Measurements from ENCODE around the gene TOMM20.
A peak's percentile ranks its signal among the peaks of the same experiment; 100 is the strongest.

TOMM20 gene

GRCh38 chr1:235134171-235134570 is 5.5 kb upstream of the TOMM20 start:
- no peak for DNase-seq (ENCODE audit: low spot score)

DNA sequence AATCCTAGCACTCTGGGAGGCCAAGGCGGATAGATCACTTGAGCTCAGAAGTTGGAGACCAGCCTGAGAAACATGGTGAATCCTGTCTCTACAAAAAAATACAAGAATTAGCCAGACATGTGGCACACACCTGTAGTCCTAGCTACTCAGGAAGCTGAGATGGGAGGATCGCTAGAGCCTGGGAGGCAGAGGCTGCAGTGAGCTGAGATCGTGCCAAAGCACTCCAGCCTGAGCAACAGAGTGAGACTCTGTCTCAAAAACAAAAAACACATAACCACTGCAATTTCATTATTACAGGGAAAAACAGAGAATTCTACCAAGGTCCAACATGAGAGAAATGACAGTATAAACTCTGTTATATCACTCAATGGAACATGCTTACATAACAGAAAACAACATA is 4.4 kb upstream of the TOMM20 start:
- DNase-seq (ENCODE audit: low spot score): no peak

GRCh38 chr1:235131961-235132360 is 3.3 kb upstream of the TOMM20 start:
- DNase-seq (ENCODE audit: low spot score): no peak

- no peak for DNase-seq (ENCODE audit: low spot score)
Observed at GRCh38 chr1:235130766-235131270, 2.2 kb upstream of the TOMM20 start.

- DNase-seq (ENCODE audit: low spot score): no peak
Observed at GRCh38 chr1:235129774-235130570, 1.3 kb upstream of the TOMM20 start.

- peak; percentile 30 for DNase-seq (ENCODE audit: low spot score)
Observed at GRCh38 chr1:235127732-235128455, 743 bp downstream of the TOMM20 start.

- DNase-seq (ENCODE audit: low spot score): peak; percentile 19
Observed at GRCh38 chr1:235127203-235127602, 1.4 kb downstream of the TOMM20 start.

GRCh38 chr1:235124665-235125064 is 4.0 kb downstream of the TOMM20 start:
- no peak for DNase-seq (ENCODE audit: low spot score)

- DNase-seq (ENCODE audit: low spot score): no peak
Observed at GRCh38 chr1:235124111-235124510, 4.5 kb downstream of the TOMM20 start.

GRCh38 chr1:235122348-235122747 is 6.3 kb downstream of the TOMM20 start:
- no peak for DNase-seq (ENCODE audit: low spot score)

DNA sequence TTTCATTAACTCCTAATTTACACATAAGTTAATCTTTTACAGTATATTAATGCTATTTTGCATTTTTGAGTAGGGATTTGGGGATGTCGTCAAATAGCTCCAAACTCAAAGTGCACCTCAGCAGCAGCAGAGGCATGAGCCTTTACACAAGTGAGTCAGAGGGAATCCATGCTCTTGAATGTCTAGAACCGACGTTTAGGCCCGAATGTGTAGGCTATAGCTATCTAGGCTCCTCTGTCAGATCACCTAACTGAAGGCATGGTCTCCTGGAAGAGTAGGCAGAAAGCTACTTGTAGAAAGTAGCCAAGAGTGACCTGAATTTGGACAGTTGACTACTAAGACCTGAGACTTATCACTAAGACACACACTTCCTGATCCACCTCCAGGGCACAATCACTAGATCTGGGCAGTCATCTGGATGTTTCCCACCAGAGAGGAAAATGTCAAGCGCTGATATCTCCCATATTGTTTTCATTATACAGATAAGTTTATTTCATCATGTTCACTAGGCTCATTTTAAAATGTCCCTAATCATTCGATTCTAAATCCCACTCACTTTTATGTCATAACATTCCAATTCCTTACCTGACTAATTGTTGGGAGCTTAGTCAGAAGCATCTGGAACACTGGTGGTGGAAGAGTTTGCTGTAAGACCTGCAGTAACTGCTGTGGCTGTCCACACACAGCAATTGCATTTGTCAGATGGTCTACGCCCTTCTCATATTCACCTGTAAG is 15.3 kb downstream of the TOMM20 start:
- DNase-seq (ENCODE audit: low spot score): no peak

DNA sequence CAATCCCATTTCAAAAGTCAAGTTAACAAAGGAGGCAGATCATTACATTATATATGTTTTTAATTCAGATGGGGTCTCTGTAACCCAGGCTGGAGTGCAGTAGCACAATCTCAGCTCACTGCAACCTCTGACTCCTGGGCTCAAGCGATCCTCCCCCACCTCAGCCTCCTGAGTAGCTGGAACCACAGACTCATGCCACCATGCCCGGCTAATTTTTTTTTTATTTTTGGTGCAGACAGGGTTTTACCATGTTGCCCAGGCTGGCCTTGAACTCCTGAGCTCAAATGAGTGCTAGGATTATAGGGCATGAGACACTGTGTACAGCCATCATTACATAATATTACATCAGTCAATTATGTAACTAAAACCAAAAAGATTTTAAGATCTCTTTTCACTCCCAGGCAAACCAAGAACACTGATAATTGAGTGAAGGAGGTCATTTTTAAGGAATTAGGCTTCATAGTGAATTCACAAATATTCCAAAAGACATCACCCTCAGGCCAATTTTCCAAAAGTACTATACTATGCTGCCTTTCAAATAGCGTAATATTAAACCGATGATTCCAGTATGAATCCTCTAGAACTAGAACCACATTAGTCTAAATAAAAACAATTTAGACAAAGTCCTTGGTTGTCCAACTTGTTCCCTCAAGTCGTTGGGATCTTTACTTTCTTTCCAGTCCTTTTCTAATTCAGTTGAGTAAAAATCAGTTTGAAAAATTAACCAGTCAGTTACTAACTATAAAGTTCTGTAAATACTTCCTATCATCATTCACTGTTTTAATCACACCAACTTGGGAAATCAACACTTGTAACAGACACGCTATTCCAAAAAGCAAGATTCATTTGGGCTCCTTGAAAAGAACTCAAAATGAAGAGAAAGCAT is 16.1 kb downstream of the TOMM20 start:
- no peak for DNase-seq (ENCODE audit: low spot score)

DNA sequence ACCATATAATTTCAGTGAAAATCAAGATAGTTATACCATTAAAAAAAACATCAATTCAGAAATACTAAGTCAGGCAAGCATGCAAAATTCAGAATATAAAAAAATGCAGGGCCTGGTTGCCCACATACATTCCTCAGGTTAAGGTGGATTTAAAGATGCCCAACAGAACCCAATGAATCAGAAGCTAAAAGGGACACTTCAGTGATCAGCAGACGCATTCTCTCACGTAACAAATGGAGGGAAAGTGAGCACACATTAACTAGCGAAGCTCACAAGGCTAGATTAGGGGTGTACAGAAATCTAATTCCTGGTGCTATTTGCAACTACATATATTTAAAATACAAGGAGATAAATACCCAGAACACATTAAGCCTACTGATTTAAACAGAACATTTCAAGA is 17.5 kb downstream of the TOMM20 start:
- DNase-seq (ENCODE audit: low spot score): no peak

- DNase-seq (ENCODE audit: low spot score): no peak
Observed at GRCh38 chr1:235108876-235109275, 19.8 kb downstream of the TOMM20 start.

- no peak for DNase-seq (ENCODE audit: low spot score)
Observed at GRCh38 chr1:235108185-235108593, 20.4 kb downstream of the TOMM20 start.

- DNase-seq (ENCODE audit: low spot score): no peak
Observed at GRCh38 chr1:235107368-235108184, 21.1 kb downstream of the TOMM20 start.

DNA sequence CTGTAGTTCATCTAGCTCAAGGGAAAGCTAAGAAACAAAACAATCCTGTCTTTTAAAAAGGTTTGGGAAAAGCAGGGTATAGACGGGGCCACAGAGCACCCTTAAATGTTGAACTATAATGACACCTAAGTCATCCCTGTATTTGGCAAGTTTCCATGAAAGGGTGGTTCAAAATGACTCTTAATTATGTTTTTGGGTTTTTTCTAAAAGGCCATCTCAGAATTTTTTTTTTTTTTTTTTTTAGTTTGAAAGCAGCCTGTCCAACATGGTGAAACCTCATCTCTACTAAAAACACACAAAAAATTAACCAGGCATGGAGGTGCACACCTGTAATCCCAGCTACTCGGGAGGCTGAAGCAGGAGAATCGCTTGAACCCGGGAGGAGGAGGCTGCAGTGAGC is 22.2 kb downstream of the TOMM20 start:
- no peak for DNase-seq (ENCODE audit: low spot score)

GRCh38 chr1:235105051-235106043 is 23.3 kb downstream of the TOMM20 start:
- no peak for DNase-seq (ENCODE audit: low spot score)

- DNase-seq (ENCODE audit: low spot score): no peak
Observed at GRCh38 chr1:235102993-235103411, 25.6 kb downstream of the TOMM20 start.

- no peak for DNase-seq (ENCODE audit: low spot score)
Observed at GRCh38 chr1:235102259-235102582, 26.4 kb downstream of the TOMM20 start.
